Measurements from ENCODE around the gene GTF3A. TPM values are rescaled to one million over a fixed set of nuclear protein-coding genes. Genes with fewer than 3 reads are reported as not detected.

The GTF3A gene
- total and polyA plus RNA-seq, 2 donors (not counting 3 experiments of a cell fraction or from before 2014, with no cell fraction given) = 37.9 to 73.3 TPM

GRCh38 chr13:27391471-27391870 is 32.9 kb upstream of the GTF3A start:
- dilution Hi-C loops (cut with MboI; ENCODE audit: extremely low pct_ligation_motif_present, low sequenced_read_pairs) (no loop called here), intact Hi-C loops (cut with micrococcal nuclease) (no loop called here)
- FAIRE-seq (no peak), DNase-seq (ENCODE audit: low read depth, low spot score) (no peak)
- H3K4me2 ChIP-seq (ENCODE audit: insufficient read depth, low read length) = no peak overlapping the region
- no peak overlapping the region for H2AFZ ChIP-seq (ENCODE audit: low read depth, low read length)
- H3K9ac ChIP-seq (replicated peaks; ENCODE audit: extremely low read depth, insufficient read depth, low read length) = no peak overlapping the region
- H3K27me3 ChIP-seq (ENCODE audit: control insufficient read depth in 2 of 2, insufficient read depth in 2 of 2, low read length in 2 of 2) = peaks cover 10 to 12% of the 10 kb centered on the region in 2 experiments
- no peaks in the 10 kb centered on the region for H3K79me2 ChIP-seq (ENCODE audit: control insufficient read depth, insufficient read depth, low read length)
- no TSS peak for BruUV-seq (replicated peaks)
- H3K9me1 ChIP-seq (replicated peaks; ENCODE audit: control insufficient read depth, extremely low read depth, insufficient read depth, low read length) = no peaks in the 10 kb centered on the region
- no peaks in the 10 kb centered on the region for H4K20me1 ChIP-seq (replicated peaks; ENCODE audit: control insufficient read depth, extremely low read depth, insufficient read depth, low read length)
- POLR2A ChIA-PET = no interaction called here
- H3K27ac ChIP-seq (ENCODE audit: insufficient read depth, low read depth, low read length) = no peak overlapping the region
- no peaks in the 10 kb centered on the region for H3K9me3 ChIP-seq (replicated peaks; ENCODE audit: control insufficient read depth, insufficient read depth, low read length)
- CTCF ChIA-PET = no interaction called here
- no peak for TF ChIP-seq MAX (IDR thresholded peaks at IDR 0.05; ENCODE audit: insufficient read depth, insufficient read length)
- H3K4me3 ChIP-seq (replicated peaks in 1 of 3; ENCODE audit: insufficient read depth in 1 of 3, low read depth in 1 of 3, low read length in 3 of 3) = no peak overlapping the region
- no peaks in the 10 kb centered on the region for H3K36me3 ChIP-seq (ENCODE audit: control insufficient read depth in 2 of 2, extremely low read depth in 1 of 2, insufficient read depth in 2 of 2, low read length in 2 of 2)
- H3K4me1 ChIP-seq (ENCODE audit: control insufficient read depth, extremely low read depth, insufficient read depth, low read length) = no peaks in the 10 kb centered on the region

- Histone ChIP-seq H3K79me2 (ENCODE audit: control insufficient read depth, insufficient read depth, low read length) (no peaks in the 10 kb centered on the region), H2AFZ (ENCODE audit: low read depth, low read length) (no peak overlapping the region), H3K27ac (ENCODE audit: insufficient read depth, low read depth, low read length) (no peak overlapping the region), H3K9me3 (replicated peaks; ENCODE audit: control insufficient read depth, insufficient read depth, low read length) (no peaks in the 10 kb centered on the region), H3K27me3 (ENCODE audit: control insufficient read depth in 2 of 2, insufficient read depth in 2 of 2, low read length in 2 of 2) (peaks cover 7 to 13% of the 10 kb centered on the region in 2 experiments), H3K4me1 (ENCODE audit: control insufficient read depth, extremely low read depth, insufficient read depth, low read length) (no peaks in the 10 kb centered on the region), H3K4me2 (ENCODE audit: insufficient read depth, low read length) (no peak overlapping the region), H3K4me3 (replicated peaks in 1 of 3; ENCODE audit: insufficient read depth in 1 of 3, low read depth in 1 of 3, low read length in 3 of 3) (no peak overlapping the region), H3K9ac (replicated peaks; ENCODE audit: extremely low read depth, insufficient read depth, low read length) (no peak overlapping the region), H3K36me3 (ENCODE audit: control insufficient read depth in 2 of 2, extremely low read depth in 1 of 2, insufficient read depth in 2 of 2, low read length in 2 of 2) (no peaks in the 10 kb centered on the region), H3K9me1 (replicated peaks; ENCODE audit: control insufficient read depth, extremely low read depth, insufficient read depth, low read length) (no peaks in the 10 kb centered on the region), H4K20me1 (replicated peaks; ENCODE audit: control insufficient read depth, extremely low read depth, insufficient read depth, low read length) (no peaks in the 10 kb centered on the region)
- intact Hi-C loops (cut with micrococcal nuclease) (no loop called here), dilution Hi-C loops (cut with MboI; ENCODE audit: extremely low pct_ligation_motif_present, low sequenced_read_pairs) (no loop called here)
- no peak for TF ChIP-seq FOS (IDR thresholded peaks at IDR 0.05; ENCODE audit: borderline replicate concordance, insufficient read depth, low read length)
- TF ChIP-seq EZH2 (IDR thresholded peaks at IDR 0.05; ENCODE audit: borderline replicate concordance, low read depth, low read length, severe bottlenecking) = no peak
- no peak for TF ChIP-seq POLR2A (IDR thresholded peaks at IDR 0.05; ENCODE audit: low read depth, low read length)
- TF ChIP-seq JUN (IDR thresholded peaks at IDR 0.05; ENCODE audit: borderline replicate concordance, insufficient read depth, insufficient read length, low read depth) = no peak
- ChIA-PET CTCF (interaction anchor here (1.2 kb wide), 2 partner anchors 31 to 408 kb away, joined by 3 to 4 read pairs; no protein-coding TSS in a partner anchor), POLR2A (no interaction called here)
- DNase-seq (ENCODE audit: low read depth, low spot score) (no peak), FAIRE-seq (no peak)
- BruUV-seq (replicated peaks) = no TSS peak
Observed at GRCh38 chr13:27393101-27393500, 31.3 kb upstream of the GTF3A start.
